Neural progenitor cell (in vitro differentiated cells): ENCODE data around the gene PEX26. TPM values are rescaled to one million over a fixed set of nuclear protein-coding genes. Genes with fewer than 3 reads are reported as not detected.

ENCODE experiments used
- DNase-seq: peaks from one replicate; pipeline ENCODE4 v3.0.0-alpha.2; 2016; ENCODE audit warnings: low spot score
- H2AFZ ChIP-seq: fragments of 200-600 bp; sonication (generic); replicated peaks from 2 replicates; pipeline ENCODE4 v1.6.1; 2016; ENCODE audit warnings: antibody characterized with exemption
- H3F3A ChIP-seq: fragments of 200-600 bp; sonication (generic); 2 replicates; pipeline ENCODE4 v1.6.1; 2016; ENCODE audit warnings: antibody characterized with exemption, low read depth
- H3K27ac ChIP-seq: fragments of 200-600 bp; sonication (generic); 2 replicates; pipeline ENCODE4 v1.5.1; 2016; ENCODE audit warnings: mild to moderate bottlenecking
- H3K27me3 ChIP-seq: fragments of 200-600 bp; sonication (generic); 2 replicates; pipeline ENCODE4 v1.6.1; 2016; ENCODE audit warnings: mild to moderate bottlenecking, moderate library complexity
- H3K36me3 ChIP-seq: fragments of 200-600 bp; sonication (generic); 2 replicates; pipeline ENCODE4 v1.5.1; 2016
- H3K4me1 ChIP-seq: fragments of 200-600 bp; sonication (generic); 2 replicates; pipeline ENCODE4 v1.6.1; 2016; ENCODE audit warnings: mixed run types
- H3K4me2 ChIP-seq: fragments of 200-600 bp; sonication (generic); 2 replicates; pipeline ENCODE4 v1.6.1; 2016
- H3K4me3 ChIP-seq: fragments of 200-600 bp; sonication (generic); 2 replicates; pipeline ENCODE4 v1.5.1; 2016
- H3K79me2 ChIP-seq: fragments of 200-600 bp; sonication (generic); 2 replicates; pipeline ENCODE4 v1.6.1; 2016; ENCODE audit warnings: low read depth
- H3K9ac ChIP-seq: fragments of 200-600 bp; sonication (generic); 2 replicates; pipeline ENCODE4 v1.6.1; 2016
- H3K9me3 ChIP-seq: fragments of 200-600 bp; sonication (generic); 2 replicates; pipeline ENCODE4 v1.5.1; 2016; ENCODE audit warnings: low read depth
- H4K20me1 ChIP-seq: fragments of 200-600 bp; sonication (generic); 2 replicates; pipeline ENCODE4 v1.6.1; 2016; ENCODE audit warnings: low read depth
- H3K27ac Mint-ChIP-seq: 3 replicates; pipeline ENCODE4 v1.8.0; 2021; ENCODE audit warnings: mixed read lengths
- H3K27me3 Mint-ChIP-seq: 2 replicates; pipeline ENCODE4 v1.8.0; 2022; ENCODE audit warnings: low read depth, mild to moderate bottlenecking, inconsistent platforms, moderate library complexity, mixed read lengths; ENCODE audit not compliant: insufficient read depth
- H3K36me3 Mint-ChIP-seq: 3 replicates; pipeline ENCODE4 v1.8.0; 2021; ENCODE audit warnings: mixed read lengths
- H3K4me1 Mint-ChIP-seq: 3 replicates; pipeline ENCODE4 v1.8.0; 2021; ENCODE audit warnings: mixed read lengths
- H3K4me3 Mint-ChIP-seq: 3 replicates; pipeline ENCODE4 v1.8.0; 2021; ENCODE audit warnings: mild to moderate bottlenecking, moderate library complexity, mixed read lengths
- H3K9me3 Mint-ChIP-seq: 3 replicates; pipeline ENCODE4 v1.8.0; 2020; ENCODE audit warnings: mixed read lengths
- CTCF ChIP-seq: fragments of 200-600 bp; sonication (generic); IDR thresholded peaks from 2 replicates; pipeline ENCODE4 v1.5.1; 2017; ENCODE audit warnings: antibody characterized with exemption, mild to moderate bottlenecking
- EZH2 ChIP-seq: fragments of 200-600 bp; sonication (generic); IDR thresholded peaks from 2 replicates; pipeline ENCODE4 v1.6.1; 2017; ENCODE audit warnings: antibody characterized with exemption, mild to moderate bottlenecking, moderate library complexity
- EZH2phosphoT487 ChIP-seq: fragments of 200-600 bp; sonication (generic); IDR thresholded peaks from 2 replicates; pipeline ENCODE4 v1.6.1; 2017; ENCODE audit warnings: antibody characterized with exemption
- total RNA-seq: library from RNA; depleted of rRNA; stranded (reverse); fragments of >200 nt; gene quantifications from 2 replicates; pipeline ENCODE4 v1.2.3, GENCODE V29; 2015; ENCODE audit warnings: low replicate concordance

PEX26 gene
- total RNA-seq, 1 donor from 2014 or later: 22.9 TPM

- Histone ChIP-seq H3K9me3 (no peaks in the 10 kb centered on the region), H3K27ac (no peak overlapping the region), H3F3A (no peaks in the 10 kb centered on the region), H3K27me3 (peaks cover 54% of the 10 kb centered on the region), H4K20me1 (peaks cover 9% of the 10 kb centered on the region), H2AFZ (no peak overlapping the region), H3K4me3 (no peak overlapping the region), H3K4me2 (no peak overlapping the region), H3K79me2 (no peaks in the 10 kb centered on the region), H3K36me3 (no peaks in the 10 kb centered on the region), H3K4me1 (peaks cover 9% of the 10 kb centered on the region), H3K9ac (no peak overlapping the region)
- peaks cover 13% of the 10 kb centered on the region for H3K4me1 Mint-ChIP-seq
- TF ChIP-seq EZH2: no peak
- TF ChIP-seq EZH2phosphoT487: no peak
- TF ChIP-seq CTCF: no peak
- no peak overlapping the region for H3K4me3 Mint-ChIP-seq
- no peak for DNase-seq
- H3K27me3 Mint-ChIP-seq: peaks cover 19% of the 10 kb centered on the region
- no peaks in the 10 kb centered on the region for H3K36me3 Mint-ChIP-seq
- H3K9me3 Mint-ChIP-seq: peaks cover 2% of the 10 kb centered on the region
- no peak overlapping the region for H3K27ac Mint-ChIP-seq
These were observed 34.1 kb downstream of the PEX26 start for GRCh38 chr22:18111759-18112330.

GRCh38 chr22:18112440-18112839, 34.6 kb downstream of the PEX26 start:
- Histone ChIP-seq H3K9ac (no peak overlapping the region), H3F3A (no peaks in the 10 kb centered on the region), H3K4me1 (peaks cover 9% of the 10 kb centered on the region), H2AFZ (no peak overlapping the region), H3K4me3 (no peak overlapping the region), H3K27ac (no peak overlapping the region), H3K9me3 (no peaks in the 10 kb centered on the region), H4K20me1 (peaks cover 9% of the 10 kb centered on the region), H3K4me2 (no peak overlapping the region), H3K36me3 (no peaks in the 10 kb centered on the region), H3K79me2 (no peaks in the 10 kb centered on the region), H3K27me3 (peaks cover 54% of the 10 kb centered on the region)
- peaks cover 19% of the 10 kb centered on the region for H3K27me3 Mint-ChIP-seq
- H3K36me3 Mint-ChIP-seq: no peaks in the 10 kb centered on the region
- peaks cover 13% of the 10 kb centered on the region for H3K4me1 Mint-ChIP-seq
- H3K27ac Mint-ChIP-seq: no peak overlapping the region
- H3K4me3 Mint-ChIP-seq: no peak overlapping the region
- TF ChIP-seq EZH2phosphoT487 (no peak), CTCF (no peak), EZH2 (no peak)
- no peaks in the 10 kb centered on the region for H3K9me3 Mint-ChIP-seq
- DNase-seq: no peak

GRCh38 chr22:18113680-18114394, 36.0 kb downstream of the PEX26 start:
- no peaks in the 10 kb centered on the region for H3K9me3 Mint-ChIP-seq

More at GRCh38 chr22:18113680-18114394, 36.0 kb downstream of the PEX26 start:
- Histone ChIP-seq H3K9me3 (no peaks in the 10 kb centered on the region), H4K20me1 (peaks cover 9% of the 10 kb centered on the region), H3K9ac (no peak overlapping the region), H3K36me3 (no peaks in the 10 kb centered on the region), H3K4me2 (no peak overlapping the region), H3K27me3 (peaks cover 46% of the 10 kb centered on the region), H3K27ac (no peak overlapping the region), H3K4me3 (no peak overlapping the region), H3K79me2 (no peaks in the 10 kb centered on the region), H3K4me1 (peaks cover 9% of the 10 kb centered on the region), H3F3A (no peaks in the 10 kb centered on the region), H2AFZ (no peak overlapping the region)
- Mint-ChIP-seq H3K4me3 (no peak overlapping the region), H3K36me3 (no peaks in the 10 kb centered on the region), H3K27ac (no peak overlapping the region), H3K4me1 (peaks cover 13% of the 10 kb centered on the region), H3K27me3 (peaks cover 19% of the 10 kb centered on the region)
- TF ChIP-seq CTCF: no peak
- no peak for TF ChIP-seq EZH2
- TF ChIP-seq EZH2phosphoT487: no peak
- no peak for DNase-seq
